Suprapubic skin (tissue), 4 donors: ENCODE measurements around the gene CFL2. TPM values are rescaled to one million over a fixed set of nuclear protein-coding genes. Genes with fewer than 3 reads are reported as not detected.
"Not testable (repeated sequence)": the region's sequence is repeated elsewhere in the genome, so short reads cannot be mapped to it uniquely, and the experiment has no call there.

Experiments
- DNase-seq, 2 donors: peaks; one replicate each; pipeline ENCODE4 v3.0.0-alpha.2; 2019; ENCODE audit warnings: low spot score in 2 of 2
- H3K27ac ChIP-seq: fragments of 200-600 bp; sonication (generic); one replicate; pipeline ENCODE4 v1.5.1; 2019
- H3K27me3 ChIP-seq: fragments of 200-600 bp; sonication (generic); one replicate; pipeline ENCODE4 v1.5.1; 2019
- H3K36me3 ChIP-seq: fragments of 200-600 bp; sonication (generic); one replicate; pipeline ENCODE4 v1.5.1; 2019
- H3K4me1 ChIP-seq: fragments of 200-600 bp; sonication (generic); one replicate; pipeline ENCODE4 v1.5.1; 2019
- H3K4me3 ChIP-seq: fragments of 200-600 bp; sonication (generic); one replicate; pipeline ENCODE4 v1.5.1; 2019; ENCODE audit warnings: mild to moderate bottlenecking
- H3K9me3 ChIP-seq: fragments of 200-600 bp; sonication (generic); one replicate; pipeline ENCODE4 v1.5.1; 2019
- CTCF ChIP-seq, 2 donors: fragments of 200-600 bp in 1 of 2; fragments of 450-650 bp in 1 of 2; sonication (generic) in 1 of 2; IDR thresholded peaks; one replicate each; pipeline ENCODE4 v1.5.1; 2016 to 2019; ENCODE audit warnings: antibody characterized with exemption in 2 of 2, mild to moderate bottlenecking in 1 of 2, moderate library complexity in 1 of 2
- EP300 ChIP-seq: sonication (generic); formaldehyde crosslinking; IDR thresholded peaks from one replicate; pipeline ENCODE4 v1.6.1; 2017; ENCODE audit warnings: antibody characterized with exemption
- POLR2A ChIP-seq, 2 donors: fragments of 450-650 bp; IDR thresholded peaks; one replicate each; pipeline ENCODE4 v1.6.1; 2017; ENCODE audit warnings: antibody characterized with exemption in 2 of 2, mild to moderate bottlenecking in 2 of 2, moderate library complexity in 2 of 2
- POLR2AphosphoS5 ChIP-seq, 3 donors: sonication (generic); formaldehyde crosslinking; IDR thresholded peaks; one replicate each; pipeline ENCODE4 v1.6.1; 2017; ENCODE audit warnings: antibody characterized with exemption in 3 of 3
- WGBS: methylation state at CpG from one replicate; pipeline ENCODE4 v1.1.5; 2018; 5-methylcytosine and 5-hydroxymethylcytosine counted together
- total RNA-seq, 4 donors: library from RNA; depleted of rRNA; stranded (reverse); fragments of >200 nt; gene quantifications; one replicate each; pipeline ENCODE4 v1.1.0, GENCODE V29; 2016

CFL2 gene
- total RNA-seq, 4 donors from 2014 or later: 3.7 to 23.9 (median 8.7) TPM

- H3K27ac ChIP-seq: no peak overlapping the region
- no peaks in the 10 kb centered on the region for H3K9me3 ChIP-seq
- H3K27me3 ChIP-seq: no peaks in the 10 kb centered on the region
- no peak for DNase-seq
- H3K36me3 ChIP-seq: no peaks in the 10 kb centered on the region
- TF ChIP-seq EP300: no peak
- no peak for TF ChIP-seq POLR2A (IDR thresholded peaks at IDR 0.05)
- TF ChIP-seq CTCF (IDR thresholded peaks at IDR 0.05): no peak
- 43% methylated on average over 4 of the region's 4 CpGs for WGBS
- peaks cover 14% of the 10 kb centered on the region for H3K4me1 ChIP-seq
- H3K4me3 ChIP-seq: no peak overlapping the region
Measured at GRCh38 chr14:34699873-34700621, 14.3 kb downstream of the CFL2 start.

- not testable (repeated sequence) for DNase-seq, H3K4me3 ChIP-seq, H3K27ac ChIP-seq, H3K9me3 ChIP-seq, H3K27me3 ChIP-seq, H3K36me3 ChIP-seq
- 92% methylated on average over 16 of the region's 16 CpGs for WGBS
- H3K4me1 ChIP-seq: peaks cover 11% of the 10 kb centered on the region
Measured at GRCh38 chr14:34694216-34694615, 20.2 kb downstream of the CFL2 start.

GRCh38 chr14:34693228-34693939, 21.0 kb downstream of the CFL2 start:
- H3K36me3 ChIP-seq: no peaks in the 10 kb centered on the region
- H3K27me3 ChIP-seq: no peaks in the 10 kb centered on the region
- WGBS: 54% methylated on average over 18 of the region's 18 CpGs
- peak overlapping the region; percentile 29 for H3K4me3 ChIP-seq
- no peak for DNase-seq
- peaks cover 11% of the 10 kb centered on the region for H3K4me1 ChIP-seq
- no peaks in the 10 kb centered on the region for H3K9me3 ChIP-seq
- H3K27ac ChIP-seq: no peak overlapping the region
- TF ChIP-seq EP300 (no peak), POLR2AphosphoS5 (IDR thresholded peaks at IDR 0.05) (no peak), POLR2A (IDR thresholded peaks at IDR 0.05) (no peak), CTCF (IDR thresholded peaks at IDR 0.05) (no peak)

- Histone ChIP-seq H3K9me3 (no peaks in the 10 kb centered on the region), H3K36me3 (no peaks in the 10 kb centered on the region), H3K27ac (no peak overlapping the region), H3K4me3 (peak overlapping the region; percentile 29), H3K27me3 (no peaks in the 10 kb centered on the region), H3K4me1 (peaks cover 11% of the 10 kb centered on the region)
- no peak for DNase-seq
- TF ChIP-seq POLR2AphosphoS5 (IDR thresholded peaks at IDR 0.05) (no peak), POLR2A (IDR thresholded peaks at IDR 0.05) (no peak), CTCF (IDR thresholded peaks at IDR 0.05) (no peak), EP300 (no peak)
- 74% methylated on average over 2 of the region's 2 CpGs for WGBS
Measured at GRCh38 chr14:34692898-34693227, 21.5 kb downstream of the CFL2 start.

GRCh38 chr14:34692348-34692747, 22.0 kb downstream of the CFL2 start:
- TF ChIP-seq EP300: no peak
- TF ChIP-seq POLR2A (IDR thresholded peaks at IDR 0.05): no peak
- no peak for TF ChIP-seq POLR2AphosphoS5 (IDR thresholded peaks at IDR 0.05)
- TF ChIP-seq CTCF (IDR thresholded peaks at IDR 0.05): no peak
- 65% methylated on average over 4 of the region's 4 CpGs for WGBS
- H3K9me3 ChIP-seq: no peaks in the 10 kb centered on the region
- DNase-seq: no peak
- no peaks in the 10 kb centered on the region for H3K36me3 ChIP-seq
- H3K4me3 ChIP-seq: no peak overlapping the region
- no peaks in the 10 kb centered on the region for H3K27me3 ChIP-seq
- H3K27ac ChIP-seq: no peak overlapping the region
- peaks cover 11% of the 10 kb centered on the region for H3K4me1 ChIP-seq
